ENCODE data around the gene UQCC5. TPM values are rescaled to one million over a fixed set of nuclear protein-coding genes. Genes with fewer than 3 reads are reported as not detected.

The UQCC5 gene
- total RNA-seq, 1 donor from 2014 or later: 2.0 TPM

GRCh38 chr3:52488746-52489145 lies 47.7 kb upstream of the UQCC5 start:
- H3K27me3 ChIP-seq: no peaks in the 10 kb centered on the region
- H3K36me3 Mint-ChIP-seq: peaks cover 20% of the 10 kb centered on the region
- no peak overlapping the region for H3K27ac ChIP-seq
- no peaks in the 10 kb centered on the region for H3K9me3 Mint-ChIP-seq
- TF ChIP-seq EZH2 (IDR thresholded peaks at IDR 0.05): no peak
- no peak for TF ChIP-seq CTCF (IDR thresholded peaks at IDR 0.05)
- no peak for TF ChIP-seq EZH2phosphoT487 (IDR thresholded peaks at IDR 0.05)
- H2AFZ ChIP-seq (replicated peaks): no peak overlapping the region
- no peak for DNase-seq (ENCODE audit: low spot score)
- H3K9ac ChIP-seq: no peak overlapping the region
- no peaks in the 10 kb centered on the region for H3K36me3 ChIP-seq
- H3K4me2 ChIP-seq: no peak overlapping the region
- H3K9me3 ChIP-seq (ENCODE audit: low read depth): no peaks in the 10 kb centered on the region
- H3K4me3 Mint-ChIP-seq: no peak overlapping the region
- H3K27me3 Mint-ChIP-seq (ENCODE audit: insufficient read depth, low read depth): peaks cover 2% of the 10 kb centered on the region
- peaks cover 18% of the 10 kb centered on the region for H3K4me1 Mint-ChIP-seq
- H3F3A ChIP-seq (ENCODE audit: low read depth): no peaks in the 10 kb centered on the region
- H3K4me3 ChIP-seq: no peak overlapping the region
- no peaks in the 10 kb centered on the region for H3K4me1 ChIP-seq
- H4K20me1 ChIP-seq (ENCODE audit: low read depth): peaks cover 22% of the 10 kb centered on the region
- H3K79me2 ChIP-seq (ENCODE audit: low read depth): no peaks in the 10 kb centered on the region
- no peak overlapping the region for H3K27ac Mint-ChIP-seq

- no peak overlapping the region for H3K4me3 ChIP-seq
- H3K27ac Mint-ChIP-seq: no peak overlapping the region
- H3K27me3 ChIP-seq: no peaks in the 10 kb centered on the region
- H3K9ac ChIP-seq: no peak overlapping the region
- TF ChIP-seq EZH2 (IDR thresholded peaks at IDR 0.05): no peak
- TF ChIP-seq EZH2phosphoT487 (IDR thresholded peaks at IDR 0.05): no peak
- no peak for TF ChIP-seq CTCF (IDR thresholded peaks at IDR 0.05)
- no peaks in the 10 kb centered on the region for H3K9me3 ChIP-seq (ENCODE audit: low read depth)
- no peaks in the 10 kb centered on the region for H3K79me2 ChIP-seq (ENCODE audit: low read depth)
- H2AFZ ChIP-seq (replicated peaks): no peak overlapping the region
- H3K36me3 ChIP-seq: no peaks in the 10 kb centered on the region
- H3K4me1 Mint-ChIP-seq: peaks cover 16% of the 10 kb centered on the region
- no peak for DNase-seq (ENCODE audit: low spot score)
- no peak overlapping the region for H3K4me2 ChIP-seq
- H3K36me3 Mint-ChIP-seq: peaks cover 15% of the 10 kb centered on the region
- no peaks in the 10 kb centered on the region for H3K4me1 ChIP-seq
- peaks cover 6% of the 10 kb centered on the region for H3F3A ChIP-seq (ENCODE audit: low read depth)
- H3K9me3 Mint-ChIP-seq: no peaks in the 10 kb centered on the region
- H3K4me3 Mint-ChIP-seq: no peak overlapping the region
- H3K27ac ChIP-seq: no peak overlapping the region
- H4K20me1 ChIP-seq (ENCODE audit: low read depth): peaks cover 22% of the 10 kb centered on the region
- H3K27me3 Mint-ChIP-seq (ENCODE audit: insufficient read depth, low read depth): peaks cover 5% of the 10 kb centered on the region
These were observed 47.0 kb upstream of the UQCC5 start for GRCh38 chr3:52489453-52489852.

- peaks cover 15% of the 10 kb centered on the region for H3K36me3 Mint-ChIP-seq
- H3K4me3 Mint-ChIP-seq: no peak overlapping the region
- H3K79me2 ChIP-seq (ENCODE audit: low read depth): no peaks in the 10 kb centered on the region
- H3K4me2 ChIP-seq: no peak overlapping the region
- no peaks in the 10 kb centered on the region for H3K36me3 ChIP-seq
- H2AFZ ChIP-seq (replicated peaks): no peak overlapping the region
- H3K27ac ChIP-seq: no peak overlapping the region
- H3K27me3 Mint-ChIP-seq (ENCODE audit: insufficient read depth, low read depth): peaks cover 6% of the 10 kb centered on the region
- H3K9me3 Mint-ChIP-seq: no peaks in the 10 kb centered on the region
- TF ChIP-seq EZH2phosphoT487 (IDR thresholded peaks at IDR 0.05): no peak
- no peak for TF ChIP-seq EZH2 (IDR thresholded peaks at IDR 0.05)
- no peak for TF ChIP-seq CTCF (IDR thresholded peaks at IDR 0.05)
- H3K4me3 ChIP-seq: no peak overlapping the region
- no peaks in the 10 kb centered on the region for H3K27me3 ChIP-seq
- H3K9me3 ChIP-seq (ENCODE audit: low read depth): no peaks in the 10 kb centered on the region
- H3K9ac ChIP-seq: no peak overlapping the region
- peaks cover 6% of the 10 kb centered on the region for H3K4me1 ChIP-seq
- DNase-seq (ENCODE audit: low spot score): no peak
- H3F3A ChIP-seq (ENCODE audit: low read depth): peaks cover 7% of the 10 kb centered on the region
- H3K27ac Mint-ChIP-seq: peak overlapping the region; percentile 10
- peaks cover 22% of the 10 kb centered on the region for H4K20me1 ChIP-seq (ENCODE audit: low read depth)
- peaks cover 10% of the 10 kb centered on the region for H3K4me1 Mint-ChIP-seq
These were observed 46.1 kb upstream of the UQCC5 start for GRCh38 chr3:52490035-52490938.

Data from neural progenitor cell (in vitro differentiated cells).